HepG2 (cell line): ENCODE measurements around the gene ATR. TPM values are rescaled to one million over a fixed set of nuclear protein-coding genes. Genes with fewer than 3 reads are reported as not detected.
A peak's percentile ranks its signal among the peaks of the same experiment; 100 is the strongest.

Experiments
- AGO1 ChIP-seq: fragments of 200-400 bp; formaldehyde crosslinking; IDR thresholded peaks from 2 replicates; pipeline ENCODE4 v1.6.1; 2017; ENCODE audit warnings: mild to moderate bottlenecking, low read depth, low read length, moderate library complexity; ENCODE audit not compliant: poor library complexity, severe bottlenecking
- ATAD3A ChIP-seq: sonication (generic); formaldehyde crosslinking; IDR thresholded peaks from 2 replicates; pipeline ENCODE4 v1.4.0; 2020; ENCODE audit warnings: missing genetic modification reagents
- ELF1 ChIP-seq: sonication (generic); formaldehyde crosslinking; IDR thresholded peaks from 2 replicates; pipeline ENCODE4 v1.4.0; 2020; ENCODE audit warnings: missing genetic modification reagents
- NONO ChIP-seq, 2 experiments: fragments of 450-650 bp in 1 of 2; sonication (generic) in 1 of 2; formaldehyde crosslinking in 1 of 2; IDR thresholded peaks in 1 of 2; conservative IDR thresholded peaks in 1 of 2; 2 replicates each; pipeline versions ENCODE4 v1.6.1 to v1.8.0; 2017 to 2022; ENCODE audit warnings: mild to moderate bottlenecking in 1 of 2, missing genetic modification reagents in 1 of 2, moderate library complexity in 1 of 2
- SMAD9 ChIP-seq: sonication (generic); formaldehyde crosslinking; IDR thresholded peaks from 2 replicates; pipeline ENCODE4 v1.5.1; 2020; ENCODE audit warnings: mild to moderate bottlenecking, missing genetic modification reagents
- SOX13 ChIP-seq, 3 experiments: fragments of 450-650 bp in 1 of 3; sonication (generic) in 1 of 3; formaldehyde crosslinking in 1 of 3; IDR thresholded peaks in 2 of 3; conservative IDR thresholded peaks in 1 of 3; 2 replicates each; pipeline versions ENCODE4 v1.5.0 to v1.6.1; 2016 to 2020; ENCODE audit warnings: antibody characterized with exemption in 1 of 3, mild to moderate bottlenecking in 1 of 3, missing compliant biosample characterization in 1 of 3, missing genetic modification reagents in 1 of 3, moderate library complexity in 1 of 3
- SUZ12 ChIP-seq: fragments of 150-350 bp; IDR thresholded peaks from 2 replicates; pipeline ENCODE4 v1.6.1; 2014; ENCODE audit warnings: low read depth, low read length
- ZBTB38 ChIP-seq: sonication (generic); formaldehyde crosslinking; IDR thresholded peaks from 2 replicates; pipeline ENCODE4 v1.5.1; 2020; ENCODE audit warnings: mild to moderate bottlenecking, missing genetic modification reagents
- ZFP62 ChIP-seq: sonication (generic); formaldehyde crosslinking; IDR thresholded peaks from 2 replicates; pipeline ENCODE4 v1.4.0; 2020; ENCODE audit warnings: missing genetic modification reagents
- ZFP91 ChIP-seq: sonication (generic); formaldehyde crosslinking; IDR thresholded peaks from 2 replicates; pipeline ENCODE4 v1.9.0; 2022; ENCODE audit warnings: missing genetic modification reagents, mild to moderate bottlenecking, borderline replicate concordance
- ZNF160 ChIP-seq: sonication (generic); formaldehyde crosslinking; IDR thresholded peaks from 2 replicates; pipeline ENCODE4 v1.8.0; 2022; ENCODE audit warnings: mild to moderate bottlenecking, inconsistent platforms, missing genetic modification reagents
- ZNF280D ChIP-seq: sonication (generic); formaldehyde crosslinking; IDR thresholded peaks from 2 replicates; pipeline ENCODE4 v1.5.1; 2020; ENCODE audit warnings: mild to moderate bottlenecking, missing genetic modification reagents
- ZUFSP ChIP-seq: sonication (generic); formaldehyde crosslinking; IDR thresholded peaks from 2 replicates; pipeline ENCODE4 v1.9.0; 2021; ENCODE audit warnings: missing genetic modification reagents, mild to moderate bottlenecking, borderline replicate concordance
- polyA plus RNA-seq, 8 experiments: library from polyadenylated mRNA; depleted of rRNA in 3 of 8; stranded (reverse) in 7 of 8; unstranded in 1 of 8; fragments of >200 nt; fragmentation: Illumina TruSeq in 4 of 8; extraction: Trizol in 4 of 8; gene quantifications; 2 replicates each; pipeline versions ENCODE4 v1.2.1 to v1.2.3, GENCODE V29; 2011 to 2016; ENCODE audit warnings: low read depth in 4 of 8, missing spikeins in 1 of 8, mixed read lengths in 1 of 8; ENCODE audit not compliant: insufficient read depth in 1 of 8
- total RNA-seq, 5 experiments: library from RNA; depleted of rRNA; stranded (reverse); fragments of >200 nt; fragmentation: Illumina TruSeq; extraction: Trizol; gene quantifications; 2 replicates each; pipeline ENCODE4 v1.2.3, GENCODE V29; 2016; ENCODE audit warnings: low read depth in 1 of 5
- TF ChIP-seq, protein P1 (sequence below): sonication (generic); formaldehyde crosslinking; IDR thresholded peaks from 2 replicates; pipeline ENCODE4 v1.5.0; 2020; ENCODE audit warnings: missing genetic modification reagents
- TF ChIP-seq, protein P2 (sequence below): fragments of 450-650 bp; IDR thresholded peaks from 2 replicates; pipeline ENCODE4 v1.6.1; 2017

The ATR gene
- total and polyA plus RNA-seq, 2 of the 13 experiments (the other 11 are each of a cell fraction or from before 2014, with no cell fraction given), result 6.6 to 17.0 TPM

DNA sequence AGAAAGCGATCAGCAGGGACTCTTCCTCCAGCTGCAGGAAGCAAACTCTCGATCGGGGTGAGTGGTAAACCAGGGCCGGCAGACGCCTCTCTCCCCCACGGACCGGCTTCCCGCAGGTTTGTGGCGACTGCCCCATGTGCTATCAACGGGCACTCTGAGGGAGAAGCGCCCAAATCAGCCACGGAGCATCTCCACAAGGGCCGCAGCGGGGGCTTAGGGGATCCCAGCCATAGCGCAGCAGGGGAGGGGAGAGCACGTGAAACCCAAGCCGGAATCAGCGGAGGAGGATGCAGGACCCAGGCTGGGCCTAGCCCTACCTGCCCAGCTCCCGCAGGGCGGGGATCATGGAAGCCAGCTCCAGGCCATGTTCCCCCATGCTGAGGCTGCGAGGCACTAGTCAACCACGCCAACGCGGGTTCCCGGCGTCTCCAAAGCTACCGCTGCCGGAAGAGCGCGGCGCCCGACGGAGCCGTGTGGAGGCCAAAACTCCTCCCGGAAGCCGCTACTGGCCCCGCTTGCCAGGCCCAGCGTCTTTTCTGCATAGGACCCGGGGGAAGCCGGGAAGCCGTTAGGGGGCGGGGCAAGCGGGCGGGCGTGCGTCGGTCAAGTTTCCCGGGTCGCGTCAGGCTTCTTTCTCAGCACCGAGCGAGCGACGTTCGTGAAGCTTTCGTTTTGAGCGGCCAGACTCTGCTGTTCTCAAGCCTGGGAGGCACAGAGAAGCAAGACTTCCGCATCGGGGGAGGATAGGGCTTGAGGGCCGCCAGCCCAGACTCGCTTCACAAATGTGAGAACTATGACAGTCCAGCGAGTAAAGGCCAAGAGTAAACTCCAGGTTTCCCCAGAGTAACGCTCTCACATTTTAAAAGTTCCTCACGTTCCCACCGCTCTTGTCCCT, at the start of gene ATR (continued):
- peak; percentile 81 for TF ChIP-seq ZBTB38 (CRISPR knock-in tag)
- no peak for TF ChIP-seq ATAD3A
- no peak for TF ChIP-seq SUZ12
- peak; percentile 88 for TF ChIP-seq ZNF280D (CRISPR knock-in tag)
- TF ChIP-seq ZFP62 (CRISPR knock-in tag), result no peak
- TF ChIP-seq ELF1 (CRISPR knock-in tag), result peak; percentile 100
- no peak for TF ChIP-seq AGO1
- peak; percentile 94 for TF ChIP-seq ZNF160 (CRISPR knock-in tag)
- TF ChIP-seq NONO (IDR thresholded peaks at IDR 0.05), result no peak
- peak; percentile 100 for TF ChIP-seq NONO (CRISPR knock-in tag; conservative IDR thresholded peaks at IDR 0.05)
- TF ChIP-seq ZFP91 (CRISPR knock-in tag), result peak; percentile 98
- TF ChIP-seq, protein P1, sequence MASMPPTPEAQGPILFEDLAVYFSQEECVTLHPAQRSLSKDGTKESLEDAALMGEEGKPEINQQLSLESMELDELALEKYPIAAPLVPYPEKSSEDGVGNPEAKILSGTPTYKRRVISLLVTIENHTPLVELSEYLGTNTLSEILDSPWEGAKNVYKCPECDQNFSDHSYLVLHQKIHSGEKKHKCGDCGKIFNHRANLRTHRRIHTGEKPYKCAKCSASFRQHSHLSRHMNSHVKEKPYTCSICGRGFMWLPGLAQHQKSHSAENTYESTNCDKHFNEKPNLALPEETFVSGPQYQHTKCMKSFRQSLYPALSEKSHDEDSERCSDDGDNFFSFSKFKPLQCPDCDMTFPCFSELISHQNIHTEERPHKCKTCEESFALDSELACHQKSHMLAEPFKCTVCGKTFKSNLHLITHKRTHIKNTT (CRISPR knock-in tag), result no peak
- TF ChIP-seq, protein P2, sequence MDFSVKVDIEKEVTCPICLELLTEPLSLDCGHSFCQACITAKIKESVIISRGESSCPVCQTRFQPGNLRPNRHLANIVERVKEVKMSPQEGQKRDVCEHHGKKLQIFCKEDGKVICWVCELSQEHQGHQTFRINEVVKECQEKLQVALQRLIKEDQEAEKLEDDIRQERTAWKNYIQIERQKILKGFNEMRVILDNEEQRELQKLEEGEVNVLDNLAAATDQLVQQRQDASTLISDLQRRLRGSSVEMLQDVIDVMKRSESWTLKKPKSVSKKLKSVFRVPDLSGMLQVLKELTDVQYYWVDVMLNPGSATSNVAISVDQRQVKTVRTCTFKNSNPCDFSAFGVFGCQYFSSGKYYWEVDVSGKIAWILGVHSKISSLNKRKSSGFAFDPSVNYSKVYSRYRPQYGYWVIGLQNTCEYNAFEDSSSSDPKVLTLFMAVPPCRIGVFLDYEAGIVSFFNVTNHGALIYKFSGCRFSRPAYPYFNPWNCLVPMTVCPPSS, result no peak
- TF ChIP-seq SOX13 (IDR thresholded peaks at IDR 0.05), result 0 out of 2 replicates have a peak, but pooled peaks have one; percentile 30
- TF ChIP-seq SOX13 (CRISPR knock-in tag; conservative IDR thresholded peaks at IDR 0.05 in 1 of 2, IDR thresholded peaks at IDR 0.05 in 1 of 2), result peak in 1 of 2 experiments; percentile 76; a peak in 1 of 4 replicates
- TF ChIP-seq SMAD9 (CRISPR knock-in tag), result peak; percentile 37; the same call in 1 of the 2 replicates
- no peak for TF ChIP-seq ZUFSP (CRISPR knock-in tag)
